22Rv1 (cell line): ENCODE data around the gene DCP1B.

Experiments used
- H3K27ac ChIP-seq: fragments of 450-650 bp; 2 replicates; pipeline ENCODE4 v1.5.1; 2017
- ZFX ChIP-seq: fragments of 450-650 bp; IDR thresholded peaks from 2 replicates; pipeline ENCODE4 v1.6.1; 2017; ENCODE audit warnings: antibody characterized with exemption, borderline replicate concordance
- TF ChIP-seq, protein P1 (sequence below): fragments of 450-650 bp; IDR thresholded peaks from 2 replicates; pipeline ENCODE4 v1.5.1; 2017; ENCODE audit warnings: mild to moderate bottlenecking

Gene DCP1B

DNA sequence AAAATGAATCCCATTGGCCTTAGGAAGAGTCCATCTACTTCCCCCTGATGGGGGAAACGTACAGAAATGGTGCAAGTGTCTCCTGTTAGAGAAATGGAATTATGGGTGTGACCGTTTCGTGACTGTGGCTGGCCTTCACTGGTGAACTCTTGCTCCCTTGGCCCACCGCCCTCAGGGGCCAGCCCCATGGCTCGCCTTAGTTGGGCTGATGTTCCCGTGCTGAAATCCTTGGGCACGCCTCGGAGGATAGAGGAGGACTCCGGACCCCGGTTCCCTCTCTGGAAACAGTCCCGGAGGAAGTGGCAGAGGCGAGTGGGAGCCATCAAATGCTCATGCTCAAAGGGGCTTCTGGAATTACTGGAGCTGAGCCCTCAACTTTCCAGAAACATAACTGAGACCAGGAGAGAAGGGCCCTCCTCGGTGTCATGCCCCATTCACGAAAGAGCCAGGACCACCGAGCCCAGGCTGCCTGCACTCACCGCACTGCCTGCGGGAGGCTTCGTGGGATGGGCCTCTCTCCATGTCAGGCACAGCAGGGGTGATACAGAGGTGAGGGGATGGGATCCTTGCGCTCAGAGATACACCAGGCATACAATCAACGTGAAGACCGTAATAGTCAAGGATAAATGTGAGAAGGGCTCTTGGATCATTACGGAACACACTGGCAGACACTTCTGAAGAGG, 75.7 kb downstream of the DCP1B start:
- no peak for TF ChIP-seq ZFX
- TF ChIP-seq, protein P1, sequence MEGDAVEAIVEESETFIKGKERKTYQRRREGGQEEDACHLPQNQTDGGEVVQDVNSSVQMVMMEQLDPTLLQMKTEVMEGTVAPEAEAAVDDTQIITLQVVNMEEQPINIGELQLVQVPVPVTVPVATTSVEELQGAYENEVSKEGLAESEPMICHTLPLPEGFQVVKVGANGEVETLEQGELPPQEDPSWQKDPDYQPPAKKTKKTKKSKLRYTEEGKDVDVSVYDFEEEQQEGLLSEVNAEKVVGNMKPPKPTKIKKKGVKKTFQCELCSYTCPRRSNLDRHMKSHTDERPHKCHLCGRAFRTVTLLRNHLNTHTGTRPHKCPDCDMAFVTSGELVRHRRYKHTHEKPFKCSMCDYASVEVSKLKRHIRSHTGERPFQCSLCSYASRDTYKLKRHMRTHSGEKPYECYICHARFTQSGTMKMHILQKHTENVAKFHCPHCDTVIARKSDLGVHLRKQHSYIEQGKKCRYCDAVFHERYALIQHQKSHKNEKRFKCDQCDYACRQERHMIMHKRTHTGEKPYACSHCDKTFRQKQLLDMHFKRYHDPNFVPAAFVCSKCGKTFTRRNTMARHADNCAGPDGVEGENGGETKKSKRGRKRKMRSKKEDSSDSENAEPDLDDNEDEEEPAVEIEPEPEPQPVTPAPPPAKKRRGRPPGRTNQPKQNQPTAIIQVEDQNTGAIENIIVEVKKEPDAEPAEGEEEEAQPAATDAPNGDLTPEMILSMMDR, result no peak
- H3K27ac ChIP-seq, result no peak overlapping the region

GRCh38 chr12:1927751-1928351, 76.4 kb downstream of the DCP1B start:
- no peak overlapping the region for H3K27ac ChIP-seq
- TF ChIP-seq ZFX, result no peak
- TF ChIP-seq, protein P1, result no peak

- H3K27ac ChIP-seq, result no peak overlapping the region
- TF ChIP-seq, protein P1, result no peak
- TF ChIP-seq ZFX, result no peak
Measured at GRCh38 chr12:1927051-1927680, 77.1 kb downstream of the DCP1B start.

DNA sequence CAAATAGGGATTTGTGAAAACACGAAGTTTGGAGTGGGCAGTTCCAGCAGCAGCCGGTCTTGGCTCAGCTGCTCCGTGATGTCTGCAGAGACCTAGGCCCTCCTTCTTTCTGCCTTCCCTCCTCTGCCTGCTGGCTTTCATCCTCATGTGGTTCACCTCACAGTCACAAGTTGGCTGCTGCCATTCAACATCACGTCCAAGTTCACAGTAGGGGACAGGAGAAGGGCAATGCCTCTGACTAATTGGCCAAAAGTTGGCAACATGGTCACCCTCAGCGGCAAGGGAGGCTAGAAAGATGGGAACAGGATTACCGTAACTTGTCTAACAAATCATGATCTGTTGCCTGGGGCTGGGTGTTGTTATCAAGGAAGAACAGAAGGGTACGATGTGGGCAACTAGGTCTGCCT, 78.0 kb downstream of the DCP1B start:
- H3K27ac ChIP-seq, result no peak overlapping the region
- TF ChIP-seq ZFX, result no peak
- TF ChIP-seq, protein P1, result no peak

DNA sequence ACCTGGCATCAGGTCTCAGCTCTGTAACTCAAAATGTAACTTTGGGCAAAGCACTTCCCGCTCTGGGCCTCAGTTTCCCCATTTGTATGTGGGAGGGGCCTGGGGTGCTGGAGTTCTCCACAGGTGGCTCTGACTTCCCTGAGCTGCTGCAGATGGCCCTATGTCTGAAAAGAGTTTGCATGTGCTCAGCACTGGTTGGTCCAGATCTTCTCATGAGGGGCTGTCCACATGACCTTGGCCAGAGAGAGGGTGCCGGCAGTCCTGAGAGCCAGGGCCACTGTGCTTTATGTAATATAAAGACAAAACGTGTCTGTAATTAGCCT, 78.6 kb downstream of the DCP1B start:
- TF ChIP-seq, protein P1, result no peak
- no peak for TF ChIP-seq ZFX
- H3K27ac ChIP-seq, result no peak overlapping the region

DNA sequence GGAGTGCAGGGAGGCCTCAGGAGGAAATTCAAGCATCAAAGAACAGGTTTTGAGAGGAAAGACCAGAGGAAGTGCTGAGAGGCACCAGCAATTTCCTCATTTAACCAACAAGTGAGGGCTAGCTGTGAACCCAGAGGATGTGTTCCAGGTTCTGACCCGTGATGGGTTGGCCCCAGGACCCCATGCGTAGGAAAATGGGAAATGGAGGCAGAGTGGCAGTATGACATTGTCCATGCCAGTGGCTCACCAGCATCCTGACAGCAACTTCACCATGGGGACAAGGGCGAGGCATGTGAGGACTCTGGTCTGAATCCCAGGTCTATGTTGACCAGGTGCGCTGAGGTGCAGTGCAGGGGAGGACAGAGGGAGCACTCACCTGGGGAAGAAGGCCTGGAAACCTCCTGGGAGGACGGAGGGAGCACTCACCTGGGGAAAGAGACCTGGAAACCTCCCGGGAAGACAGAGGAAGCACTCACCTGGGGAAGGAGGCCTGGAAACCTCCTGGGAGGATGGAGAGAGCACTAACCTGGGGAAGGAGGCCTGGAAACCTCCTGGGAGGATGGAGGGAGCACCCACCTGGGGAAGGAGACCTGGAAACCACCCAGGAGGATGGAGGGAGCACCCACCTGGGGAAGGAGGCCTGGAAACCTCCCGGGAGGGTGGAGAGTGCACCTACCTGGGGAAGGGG, 79.1 kb downstream of the DCP1B start:
- TF ChIP-seq ZFX, result no peak
- TF ChIP-seq, protein P1, result no peak
- H3K27ac ChIP-seq, result no peak overlapping the region
